Activated B cell treated with CpG ODN at 0.5 μM for 24 hours (primary cell): ENCODE results near the gene TEX101. TPM values are rescaled to one million over a fixed set of nuclear protein-coding genes. Genes with fewer than 3 reads are reported as not detected.

ENCODE experiments used
- ATAC-seq: fragments of 200-7000 bp; cut with Tn5 transposase; one replicate; pipeline ENCODE4 v1.10.0; 2021; ENCODE audit warnings: low read depth, mild to moderate bottlenecking, moderate library complexity
- CTCF ChIA-PET: fragments of 350-600 bp; sonication (Branson Sonifier 250); formaldehyde crosslinking; loops from one replicate; lab custom pipeline; 2021; ENCODE audit warnings: antibody characterized with exemption; lab: Charles Lee
- POLR2A ChIA-PET: fragments of 350-600 bp; sonication (Branson Sonifier 250); formaldehyde crosslinking; loops from one replicate; lab custom pipeline; 2021; ENCODE audit warnings: antibody characterized with exemption; lab: Charles Lee
- DNase-seq: peaks from one replicate; pipeline ENCODE4 v3.0.0; 2022
- H3K27ac Mint-ChIP-seq: one replicate; pipeline ENCODE4 v1.8.0; 2020; ENCODE audit warnings: mixed read lengths
- H3K27me3 Mint-ChIP-seq: one replicate; pipeline ENCODE4 v1.8.0; 2021; ENCODE audit warnings: mixed read lengths
- H3K36me3 Mint-ChIP-seq: one replicate; pipeline ENCODE4 v1.8.0; 2021; ENCODE audit warnings: low read depth, mixed read lengths
- H3K4me1 Mint-ChIP-seq: one replicate; pipeline ENCODE4 v1.8.0; 2021; ENCODE audit warnings: mixed read lengths
- H3K4me3 Mint-ChIP-seq: one replicate; pipeline ENCODE4 v1.8.0; 2020; ENCODE audit warnings: mild to moderate bottlenecking, mixed read lengths
- H3K9me3 Mint-ChIP-seq: one replicate; pipeline ENCODE4 v1.8.0; 2020; ENCODE audit warnings: mixed read lengths
- CTCF ChIP-seq: fragments of 200-600 bp; IDR thresholded peaks from one replicate; pipeline ENCODE4 v1.8.0; 2022; ENCODE audit warnings: antibody characterized with exemption, mild to moderate bottlenecking
- intact Hi-C: fragments of 100-400 bp; cut with micrococcal nuclease; formaldehyde crosslinking; loops from one replicate; pipeline ENCODE4 v1.15.1; 2024
- total RNA-seq: library from RNA; stranded (reverse); gene quantifications from 2 replicates; pipeline ENCODE4 v1.2.3, GENCODE V29; 2022

TEX101 gene
- total RNA-seq, 1 donor from 2014 or later, result not detected

GRCh38 chr19:43450545-43450997, 35.9 kb downstream of the TEX101 start:
- intact Hi-C loops, result no loop called here
- ChIA-PET POLR2A (no interaction called here), CTCF (interaction anchor here (1.8 kb wide), 1 partner anchor 69 kb away, joined by 8 read pairs; no protein-coding TSS in a partner anchor)
- ATAC-seq, result no peak
- TF ChIP-seq CTCF, result no peak
- Mint-ChIP-seq H3K27ac (no peak overlapping the region), H3K4me3 (no peak overlapping the region), H3K27me3 (peaks cover 2% of the 10 kb centered on the region), H3K4me1 (peaks cover 6% of the 10 kb centered on the region), H3K9me3 (peaks cover 4% of the 10 kb centered on the region), H3K36me3 (no peaks in the 10 kb centered on the region)
- DNase-seq, result no peak

GRCh38 chr19:43452582-43452981, 37.9 kb downstream of the TEX101 start:
- ChIA-PET CTCF (no interaction called here), POLR2A (no interaction called here)
- intact Hi-C loops, result no loop called here
- TF ChIP-seq CTCF, result no peak
- H3K27ac Mint-ChIP-seq, result no peak overlapping the region
- DNase-seq (no peak), ATAC-seq (no peak)
- peaks cover 3% of the 10 kb centered on the region for H3K27me3 Mint-ChIP-seq
- no peaks in the 10 kb centered on the region for H3K36me3 Mint-ChIP-seq
- peaks cover 4% of the 10 kb centered on the region for H3K9me3 Mint-ChIP-seq
- H3K4me3 Mint-ChIP-seq, result no peak overlapping the region
- H3K4me1 Mint-ChIP-seq, result no peaks in the 10 kb centered on the region

- intact Hi-C loops, result no loop called here
- ATAC-seq (no peak), DNase-seq (no peak)
- POLR2A ChIA-PET, result no interaction called here
- no peaks in the 10 kb centered on the region for H3K4me1 Mint-ChIP-seq
- no peaks in the 10 kb centered on the region for H3K36me3 Mint-ChIP-seq
- H3K9me3 Mint-ChIP-seq, result peaks cover 4% of the 10 kb centered on the region
- no peak overlapping the region for H3K4me3 Mint-ChIP-seq
- CTCF ChIA-PET, result interaction anchor here (1.1 kb wide), 1 partner anchor 65 kb away, joined by 3 read pairs; no protein-coding TSS in a partner anchor
- H3K27me3 Mint-ChIP-seq, result peaks cover 3% of the 10 kb centered on the region
- H3K27ac Mint-ChIP-seq, result no peak overlapping the region
- TF ChIP-seq CTCF, result no peak
Measured at GRCh38 chr19:43454031-43454430, 39.3 kb downstream of the TEX101 start.

GRCh38 chr19:43455321-43456113, 40.8 kb downstream of the TEX101 start:
- TF ChIP-seq CTCF, result no peak
- intact Hi-C loops, result no loop called here
- ChIA-PET POLR2A (no interaction called here), CTCF (interaction anchor here (1.0 kb wide), 1 partner anchor 64 kb away, joined by 5 read pairs; no protein-coding TSS in a partner anchor)
- Mint-ChIP-seq H3K4me3 (no peak overlapping the region), H3K36me3 (no peaks in the 10 kb centered on the region), H3K9me3 (peaks cover 4% of the 10 kb centered on the region), H3K27ac (no peak overlapping the region), H3K27me3 (peaks cover 7% of the 10 kb centered on the region), H3K4me1 (no peaks in the 10 kb centered on the region)
- no peak for ATAC-seq
- no peak for DNase-seq

GRCh38 chr19:43457809-43458208, 43.1 kb downstream of the TEX101 start:
- intact Hi-C loops, result no loop called here
- no peaks in the 10 kb centered on the region for H3K9me3 Mint-ChIP-seq
- DNase-seq, result no peak
- no peaks in the 10 kb centered on the region for H3K36me3 Mint-ChIP-seq
- H3K4me1 Mint-ChIP-seq, result no peaks in the 10 kb centered on the region
- no peak for ATAC-seq
- no peak for TF ChIP-seq CTCF
- peaks cover 7% of the 10 kb centered on the region for H3K27me3 Mint-ChIP-seq
- CTCF ChIA-PET, result no interaction called here
- POLR2A ChIA-PET, result no interaction called here
- no peak overlapping the region for H3K27ac Mint-ChIP-seq
- H3K4me3 Mint-ChIP-seq, result no peak overlapping the region
